ENCODE data around the gene ZIM2. TPM values are rescaled to one million over a fixed set of nuclear protein-coding genes. Genes with fewer than 3 reads are reported as not detected.

ZIM2 gene
- total RNA-seq, 1 experiment from 2014 or later: not detected

DNA sequence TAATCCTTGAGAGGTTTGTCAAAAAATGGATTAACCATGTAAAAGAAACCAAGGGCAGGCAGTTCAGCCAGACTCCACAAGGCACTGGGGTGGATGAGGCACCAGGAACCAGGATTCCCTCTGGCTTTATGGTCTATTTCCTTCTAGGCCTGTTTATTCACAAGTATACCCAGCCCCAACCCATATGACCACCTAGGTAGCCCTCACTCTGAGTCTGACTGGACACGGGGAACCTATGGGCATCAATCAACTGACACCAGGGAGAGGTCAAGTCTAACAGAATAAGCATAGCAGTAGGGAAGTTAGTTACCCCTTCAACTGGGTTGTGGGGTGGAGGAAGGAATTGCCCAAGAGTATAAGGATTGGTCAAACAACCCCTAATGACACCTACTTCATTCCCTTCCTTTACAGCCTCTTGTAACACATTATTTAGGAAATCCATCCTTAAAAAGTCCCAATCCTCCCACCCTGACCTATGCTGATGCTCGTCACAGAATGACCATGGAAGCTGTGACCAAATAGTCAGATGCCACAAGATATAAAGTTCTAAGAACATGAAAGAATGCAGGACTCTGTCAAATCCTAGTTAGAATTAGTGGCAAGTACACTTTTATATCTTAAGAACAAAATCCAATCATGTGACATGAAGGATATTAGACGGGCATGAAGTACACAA, 31.7 kb downstream of the ZIM2 start:
- no peak for DNase-seq (ENCODE audit: low spot score)

- no peak for DNase-seq (ENCODE audit: low spot score)
These were observed 33.9 kb downstream of the ZIM2 start for GRCh38 chr19:56806639-56807038.

DNA sequence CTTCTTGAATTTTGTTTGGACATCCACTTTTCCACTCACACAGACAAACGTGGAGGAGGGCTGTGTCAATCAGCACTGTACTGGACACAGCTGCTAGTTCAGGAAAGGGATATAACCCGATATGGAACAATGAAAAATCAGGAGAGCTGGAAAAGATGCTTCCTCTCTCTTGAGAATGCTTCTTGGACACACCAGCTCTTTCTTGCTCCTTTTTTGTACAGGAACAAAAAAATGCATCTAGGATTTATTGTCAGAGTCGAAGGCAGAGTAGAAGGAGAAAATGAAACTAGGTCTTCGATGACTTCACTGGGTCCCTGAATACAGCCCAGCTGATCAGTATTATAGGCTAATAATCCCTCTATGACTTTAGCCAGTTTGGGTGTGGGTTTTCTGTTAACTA, 62.2 kb downstream of the ZIM2 start:
- DNase-seq (ENCODE audit: low spot score): no peak

DNA sequence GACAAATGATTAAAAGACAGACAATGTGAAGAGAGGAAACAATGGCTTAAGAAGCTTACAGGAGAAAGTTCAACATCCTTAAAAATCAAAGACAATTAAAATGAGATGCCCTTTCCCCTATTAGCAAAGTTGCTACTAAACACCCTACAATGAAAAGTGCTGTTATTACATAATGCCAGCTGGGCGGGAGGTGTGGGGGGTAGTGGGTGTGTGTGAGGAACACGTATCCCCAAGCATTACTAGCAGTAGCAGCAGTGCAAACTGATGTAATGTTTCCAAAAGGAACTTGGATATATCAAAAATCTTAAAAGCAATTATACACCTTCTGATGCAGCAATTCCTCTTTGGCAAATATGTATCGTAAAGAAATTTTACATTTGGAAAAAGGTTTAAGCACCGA, 70.9 kb downstream of the ZIM2 start:
- DNase-seq (ENCODE audit: low spot score): no peak

- DNase-seq (ENCODE audit: low spot score): no peak
These were observed 75.4 kb downstream of the ZIM2 start for GRCh38 chr19:56765137-56765536.

- DNase-seq (ENCODE audit: low spot score): no peak
These were observed 76.3 kb downstream of the ZIM2 start for GRCh38 chr19:56764196-56764695.

DNA sequence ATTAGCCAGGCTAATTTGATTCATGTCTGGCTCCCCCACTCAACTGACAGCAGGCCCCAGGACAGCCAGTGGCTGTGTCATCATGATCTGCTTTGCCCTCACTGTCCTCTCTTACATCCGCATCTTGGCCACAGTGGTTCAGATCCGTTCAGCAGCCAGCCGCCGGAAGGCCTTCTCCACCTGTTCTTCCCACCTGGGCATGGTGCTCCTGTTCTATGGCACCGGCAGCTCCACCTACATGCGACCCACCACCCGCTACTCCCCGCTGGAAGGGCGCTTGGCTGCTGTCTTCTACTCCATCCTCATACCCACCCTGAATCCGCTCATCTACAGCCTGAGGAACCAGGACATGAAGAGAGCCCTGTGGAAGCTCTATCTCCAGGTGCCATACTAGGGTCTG, 79.7 kb downstream of the ZIM2 start:
- no peak for DNase-seq (ENCODE audit: low spot score)

GRCh38 chr19:56759531-56759930, 81.0 kb downstream of the ZIM2 start:
- no peak for DNase-seq (ENCODE audit: low spot score)

GRCh38 chr19:56751078-56751489, 89.4 kb downstream of the ZIM2 start:
- no peak for DNase-seq (ENCODE audit: low spot score)

DNA sequence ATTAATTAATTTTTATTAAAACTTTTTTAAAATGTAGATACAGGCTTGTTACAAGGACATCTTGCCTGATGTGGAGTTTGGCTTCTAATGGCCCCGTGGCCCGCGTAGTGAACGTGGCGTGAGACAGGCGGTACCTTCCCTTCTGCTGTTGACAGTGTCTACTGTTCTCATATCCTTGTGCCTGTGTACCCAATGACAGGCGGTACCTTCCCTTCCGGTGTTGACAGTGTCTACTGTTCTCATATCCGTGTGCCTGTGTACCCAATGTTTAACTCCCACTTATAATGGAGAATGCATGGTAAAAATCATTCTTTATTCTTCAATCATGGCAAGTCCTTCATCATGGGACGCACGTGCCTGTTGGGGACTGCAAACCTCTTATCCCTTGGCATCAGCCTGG, 89.9 kb downstream of the ZIM2 start:
- DNase-seq (ENCODE audit: low spot score): no peak

- DNase-seq (ENCODE audit: low spot score): no peak
These were observed 92.1 kb downstream of the ZIM2 start for GRCh38 chr19:56748378-56748777.

- no peak for DNase-seq (ENCODE audit: low spot score)
These were observed 94.2 kb downstream of the ZIM2 start for GRCh38 chr19:56746367-56746766.

DNA sequence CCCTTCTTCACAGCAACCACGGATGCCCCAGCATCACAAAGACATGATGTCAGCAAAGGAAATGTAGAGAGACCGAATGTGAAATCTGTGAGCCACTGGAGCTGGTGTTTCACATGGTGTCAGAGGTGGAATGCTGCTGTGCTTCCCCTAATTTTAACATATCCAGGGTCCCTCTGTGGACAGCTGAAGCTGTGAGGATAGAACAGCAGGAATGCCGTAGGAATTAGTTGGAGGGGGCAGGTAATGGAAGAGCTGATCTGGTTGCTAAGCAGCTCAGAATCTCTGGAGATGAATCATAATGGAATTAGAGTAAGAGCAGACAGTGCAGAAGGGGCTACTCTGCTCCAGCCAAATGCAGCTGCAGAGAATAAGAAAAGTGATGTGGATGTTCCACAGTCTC, 100.0 kb downstream of the ZIM2 start:
- DNase-seq (ENCODE audit: low spot score): no peak

GRCh38 chr19:56736571-56736970, 104.0 kb downstream of the ZIM2 start:
- DNase-seq (ENCODE audit: low spot score): no peak

DNA sequence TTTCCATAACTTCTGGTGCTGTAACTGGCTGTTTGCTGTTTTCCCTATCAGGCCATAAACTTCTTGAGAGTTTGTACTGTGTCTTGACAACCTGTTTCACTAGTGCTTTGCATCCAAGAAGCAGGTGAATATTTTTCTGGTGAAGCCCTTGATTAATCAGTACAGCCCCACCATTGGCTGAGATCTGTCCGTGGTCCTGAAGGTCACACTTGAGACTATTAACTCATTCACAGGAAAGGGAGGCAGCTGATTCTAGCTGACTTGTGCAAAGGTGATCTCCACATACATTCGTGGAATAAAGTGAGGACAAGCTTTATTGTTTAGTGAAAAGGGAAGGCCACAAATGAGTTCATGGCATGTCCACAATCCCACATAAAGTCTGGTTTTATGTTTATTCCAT, 107.5 kb downstream of the ZIM2 start:
- DNase-seq (ENCODE audit: low spot score): no peak

DNA sequence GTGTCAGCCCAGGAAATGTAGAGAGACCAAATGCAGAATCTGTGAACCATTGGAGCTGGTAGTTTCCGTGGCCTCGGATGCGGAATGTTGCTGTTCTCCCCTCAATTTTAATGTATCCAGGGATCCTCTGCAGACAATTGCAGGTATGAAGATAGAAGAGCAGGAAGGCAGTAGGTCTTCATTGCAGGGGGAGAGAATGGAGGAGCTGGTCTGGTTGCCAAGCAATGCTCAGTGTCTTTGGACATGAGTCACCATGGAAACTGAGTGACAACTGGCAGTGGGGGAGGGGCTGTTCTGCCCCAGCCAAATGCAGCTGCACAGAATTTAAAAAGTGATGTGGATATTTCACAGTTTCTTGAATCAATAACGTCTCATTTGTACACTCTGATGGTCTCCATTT, 112.8 kb downstream of the ZIM2 start:
- no peak for DNase-seq (ENCODE audit: low spot score)

GRCh38 chr19:56725829-56726424, 114.6 kb downstream of the ZIM2 start:
- no peak for DNase-seq (ENCODE audit: low spot score)

Other genes with a start within 250 kb of the ZIM2 start
- 16.2 and 22.4 TPM in 2 replicates for gene ZNF71, start 245.4 kb downstream of the ZIM2 start, total RNA-seq (2014; rRNA removed; shearing (Covaris generic))
- 1.4 and 2.0 TPM in 2 replicates for gene SMIM17, start 197.6 kb downstream of the ZIM2 start, total RNA-seq (2014; rRNA removed; shearing (Covaris generic))
- not detected in 2 replicates for gene ZNF835, start 169.0 kb downstream of the ZIM2 start, total RNA-seq (2014; rRNA removed; shearing (Covaris generic))
- gene PEG3, start within 50 bp of the ZIM2 start, total RNA-seq (2014; rRNA removed; shearing (Covaris generic)): not detected in 2 replicates